Muscle of leg (tissue), 11 donors: Measurements from ENCODE around the gene FAM13A. TPM values are rescaled to one million over a fixed set of nuclear protein-coding genes. Genes with fewer than 3 reads are reported as not detected.

ENCODE experiments used
- DNase-seq: peaks from one replicate; pipeline ENCODE4 v3.0.0; 2013
- H3K27ac ChIP-seq: one replicate; pipeline ENCODE4 v1.5.1; 2013; ENCODE audit warnings: mild to moderate bottlenecking, low read length, control low read depth
- H3K27me3 ChIP-seq: one replicate; pipeline ENCODE4 v1.6.1; 2013; ENCODE audit warnings: low read length; ENCODE audit not compliant: control insufficient read depth, insufficient read depth
- H3K36me3 ChIP-seq: one replicate; pipeline ENCODE4 v1.6.1; 2013; ENCODE audit warnings: low read length; ENCODE audit not compliant: control insufficient read depth, insufficient read depth
- H3K4me1 ChIP-seq: one replicate; pipeline ENCODE4 v1.6.1; 2013; ENCODE audit warnings: low read length; ENCODE audit not compliant: control insufficient read depth, insufficient read depth
- H3K4me3 ChIP-seq: one replicate; pipeline ENCODE4 v1.5.1; 2013; ENCODE audit warnings: low read length, control low read depth
- H3K9me3 ChIP-seq: replicated peaks from 2 replicates; pipeline ENCODE4 v1.6.1; 2013; ENCODE audit warnings: low read depth, low read length; ENCODE audit not compliant: control insufficient read depth
- WGBS: methylation state at CpG from one replicate; pipeline ENCODE4 v1.1.5; 2013; ENCODE audit warnings: missing lambda C conversion rate; ENCODE audit not compliant: insufficient coverage; 5-methylcytosine and 5-hydroxymethylcytosine counted together
- polyA plus RNA-seq, 8 donors: library from polyadenylated mRNA; unstranded; fragments of 120-200 nt; gene quantifications; one replicate each; pipeline versions ENCODE4 v1.2.1 to v1.2.3, GENCODE V29; 2013; ENCODE audit warnings: inconsistent platforms in 1 of 8, low replicate concordance in 1 of 8; ENCODE audit not compliant: insufficient read length in 8 of 8, insufficient read depth in 1 of 8
- total RNA-seq: library from RNA; stranded (reverse); fragments of 120-200 nt; gene quantifications from one replicate; pipeline ENCODE4 v1.2.4, GENCODE V29; 2013

FAM13A gene
- total and polyA plus RNA-seq, 9 donors: 23.8 to 40.2 (median 29.7) TPM

DNA sequence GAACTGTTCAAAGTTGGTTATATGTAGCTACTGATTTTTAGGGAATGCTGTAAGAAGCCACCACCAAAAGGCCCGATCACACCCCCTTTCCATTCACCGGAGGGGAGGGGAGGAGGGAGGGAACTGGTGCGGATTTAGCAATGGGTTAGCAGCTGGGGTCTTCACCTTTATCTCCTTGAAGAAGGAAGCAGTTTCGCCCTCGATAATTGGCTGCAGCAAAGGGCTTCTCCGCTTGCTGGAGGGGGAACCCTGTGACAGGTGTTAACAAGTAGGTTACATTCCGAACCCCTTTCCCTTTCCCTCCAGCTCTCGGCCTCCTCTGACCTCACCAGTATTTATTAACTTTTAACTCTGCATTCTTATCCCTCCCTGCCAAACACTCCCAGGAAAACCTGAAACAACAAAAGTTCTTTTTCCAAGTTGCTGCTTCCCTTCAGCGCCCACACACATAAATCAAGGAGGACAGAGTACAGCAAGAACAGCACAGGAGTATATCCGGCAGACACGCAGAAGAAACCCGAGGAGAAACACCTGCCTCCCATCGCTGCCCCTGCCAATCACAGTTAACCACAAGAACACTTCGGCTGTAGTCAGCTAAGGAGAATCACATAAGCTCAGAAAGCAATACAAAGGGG lies 319.6 kb downstream of the FAM13A start:
- H3K4me3 ChIP-seq: peak overlapping the region; percentile 1
- no peaks in the 10 kb centered on the region for H3K27me3 ChIP-seq
- 25% methylated on average over 8 of the region's 14 CpGs for WGBS
- H3K9me3 ChIP-seq: no peaks in the 10 kb centered on the region
- peak; percentile 80 for DNase-seq
- H3K36me3 ChIP-seq: peaks cover 26% of the 10 kb centered on the region
- peaks cover 23% of the 10 kb centered on the region for H3K4me1 ChIP-seq
- H3K27ac ChIP-seq: peak overlapping the region; percentile 90

DNA sequence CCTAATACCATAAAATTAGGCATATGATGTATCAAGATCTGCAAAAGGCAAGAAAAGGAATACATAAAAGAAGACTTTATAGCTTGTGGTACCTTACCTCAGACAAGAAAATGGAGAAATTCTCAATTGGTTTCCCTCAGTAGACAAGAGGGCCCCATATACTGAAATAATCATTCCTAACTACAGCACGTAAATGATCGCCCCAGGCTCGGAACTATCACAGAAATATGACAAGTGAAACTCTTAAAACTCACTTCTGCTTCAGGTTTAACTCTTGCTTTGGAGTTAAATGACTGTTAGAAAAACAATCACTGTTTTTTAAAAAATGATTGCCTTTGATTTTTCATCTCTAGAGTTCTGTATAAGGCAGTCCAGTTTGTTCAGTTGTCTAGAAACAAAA lies 320.7 kb downstream of the FAM13A start:
- Histone ChIP-seq H3K27ac (peak overlapping the region; percentile 90), H3K27me3 (no peaks in the 10 kb centered on the region), H3K4me3 (no peak overlapping the region)

DNA sequence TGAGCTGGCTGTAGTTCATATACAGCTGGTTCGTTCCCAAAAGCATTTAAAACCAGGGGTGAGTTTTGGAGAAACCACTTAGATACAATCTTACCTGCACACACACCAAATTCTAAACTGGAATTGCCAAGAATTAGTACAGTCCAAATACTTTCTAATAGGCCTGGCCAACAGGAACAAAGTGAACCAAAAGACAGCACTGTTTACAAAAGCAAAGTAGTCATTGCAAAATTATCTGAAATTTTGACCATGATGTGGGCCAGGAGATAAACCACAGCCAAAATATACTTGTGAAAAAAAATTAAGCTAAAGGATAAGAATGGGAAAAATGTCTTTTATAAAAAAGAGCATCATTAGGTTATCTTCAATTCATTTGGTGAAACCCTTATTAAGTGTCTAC lies 321.4 kb downstream of the FAM13A start:
- peaks cover 36% of the 10 kb centered on the region for H3K36me3 ChIP-seq
- H3K27me3 ChIP-seq: no peaks in the 10 kb centered on the region
- no peak for DNase-seq
- peaks cover 23% of the 10 kb centered on the region for H3K4me1 ChIP-seq
- WGBS: no CpG with 5 or more reads among the region's 1 CpG
- no peaks in the 10 kb centered on the region for H3K9me3 ChIP-seq
- H3K4me3 ChIP-seq: no peak overlapping the region
- H3K27ac ChIP-seq: no peak overlapping the region

More for the DNA sequence above, 320.7 kb downstream of the FAM13A start:
- whole genome bisulfite sequencing: no CpG with 5 or more reads among the region's 3 CpGs
- Histone ChIP-seq H3K4me1 (peaks cover 23% of the 10 kb centered on the region), H3K9me3 (no peaks in the 10 kb centered on the region), H3K36me3 (peaks cover 31% of the 10 kb centered on the region)
- DNase-seq: no peak

DNA sequence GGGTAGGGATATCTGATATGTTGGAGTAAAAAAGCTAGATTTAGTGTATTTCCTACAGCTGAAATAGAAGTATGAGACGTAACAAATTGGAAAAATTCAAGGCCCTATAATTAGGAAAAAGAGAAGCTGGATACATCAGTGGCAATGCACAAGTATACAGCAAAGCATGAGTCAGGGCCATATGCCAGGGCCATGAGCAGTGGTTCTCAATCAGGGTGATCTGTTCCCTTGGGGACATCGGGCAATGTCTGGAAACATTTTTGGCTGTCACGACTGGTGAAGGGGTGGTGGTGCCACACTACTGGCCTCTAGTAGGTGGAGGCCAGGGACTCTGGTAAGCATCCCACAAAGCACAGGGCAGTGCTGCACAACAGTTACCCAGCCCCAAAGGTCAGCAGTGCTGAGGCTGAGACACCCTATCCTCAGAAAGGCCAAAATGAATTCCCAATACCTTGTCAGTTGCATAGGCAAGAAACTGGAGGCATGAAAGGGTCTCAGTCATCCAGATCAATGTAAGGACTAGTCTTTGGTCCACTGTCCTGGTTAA lies 322.5 kb downstream of the FAM13A start:
- 65% methylated on average over 2 of the region's 3 CpGs for WGBS
- H3K27me3 ChIP-seq: no peaks in the 10 kb centered on the region
- H3K9me3 ChIP-seq: no peaks in the 10 kb centered on the region
- DNase-seq: no peak
- peaks cover 38% of the 10 kb centered on the region for H3K36me3 ChIP-seq
- H3K4me1 ChIP-seq: peaks cover 19% of the 10 kb centered on the region
- no peak overlapping the region for H3K4me3 ChIP-seq
- H3K27ac ChIP-seq: no peak overlapping the region

DNA sequence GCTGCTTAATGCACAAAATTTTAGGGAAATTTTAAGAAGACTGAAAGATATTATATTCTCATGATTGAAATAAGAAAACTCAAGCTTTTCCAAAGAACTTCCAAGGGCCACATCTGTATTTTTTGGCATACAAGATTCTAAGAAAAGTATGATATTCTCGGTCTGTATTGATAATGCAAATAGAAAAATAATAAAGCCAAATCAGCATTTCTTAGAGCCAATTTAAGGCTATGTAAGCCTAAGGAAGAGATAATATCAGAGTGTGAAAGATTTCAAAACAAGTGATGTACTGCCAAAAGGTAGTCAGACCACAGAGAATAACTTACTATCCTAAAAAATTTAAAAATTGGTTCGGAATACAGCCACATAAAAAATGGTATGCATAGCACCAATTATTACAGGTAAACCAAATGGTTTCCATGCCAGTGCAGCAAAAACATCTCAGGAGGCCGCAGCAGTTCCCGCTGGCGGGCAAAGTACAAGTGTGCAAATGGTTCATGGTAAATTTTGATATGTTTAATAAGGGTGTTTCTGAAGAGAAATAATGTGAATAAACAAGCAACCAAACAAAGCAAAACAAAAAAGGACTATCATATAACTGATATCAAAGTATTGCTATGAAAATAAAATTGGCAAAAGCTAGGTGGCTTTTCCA lies 324.1 kb downstream of the FAM13A start:
- H3K9me3 ChIP-seq: no peaks in the 10 kb centered on the region
- H3K27ac ChIP-seq: no peak overlapping the region
- no peaks in the 10 kb centered on the region for H3K27me3 ChIP-seq
- WGBS: no CpG with 5 or more reads among the region's 5 CpGs
- DNase-seq: no peak
- H3K4me1 ChIP-seq: peaks cover 17% of the 10 kb centered on the region
- no peak overlapping the region for H3K4me3 ChIP-seq
- H3K36me3 ChIP-seq: peaks cover 37% of the 10 kb centered on the region

DNA sequence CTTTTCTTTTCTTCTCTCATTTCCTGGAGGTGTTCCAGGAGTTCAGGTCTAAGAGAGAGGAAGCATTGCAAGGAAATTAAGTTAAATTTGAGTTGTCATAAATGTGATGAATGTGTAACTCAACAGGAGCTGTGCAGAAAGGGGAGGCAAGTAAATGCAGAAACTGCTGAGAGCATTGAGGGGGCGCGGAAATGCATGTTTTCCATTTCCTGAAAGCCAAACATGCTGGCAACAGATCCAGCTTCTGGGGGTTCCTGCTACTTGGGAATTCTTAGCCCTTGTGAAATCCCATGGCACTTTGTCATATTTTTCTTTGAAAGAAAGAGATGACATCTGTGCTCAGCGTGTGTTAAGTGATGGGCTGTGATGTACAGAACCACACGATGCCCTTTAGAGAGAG lies 325.6 kb downstream of the FAM13A start:
- H3K9me3 ChIP-seq: no peaks in the 10 kb centered on the region
- H3K4me3 ChIP-seq: no peak overlapping the region
- H3K27ac ChIP-seq: no peak overlapping the region
- WGBS: 94% methylated on average over 2 of the region's 4 CpGs
- H3K27me3 ChIP-seq: no peaks in the 10 kb centered on the region
- H3K4me1 ChIP-seq: peaks cover 18% of the 10 kb centered on the region
- DNase-seq: no peak
- peaks cover 47% of the 10 kb centered on the region for H3K36me3 ChIP-seq

DNA sequence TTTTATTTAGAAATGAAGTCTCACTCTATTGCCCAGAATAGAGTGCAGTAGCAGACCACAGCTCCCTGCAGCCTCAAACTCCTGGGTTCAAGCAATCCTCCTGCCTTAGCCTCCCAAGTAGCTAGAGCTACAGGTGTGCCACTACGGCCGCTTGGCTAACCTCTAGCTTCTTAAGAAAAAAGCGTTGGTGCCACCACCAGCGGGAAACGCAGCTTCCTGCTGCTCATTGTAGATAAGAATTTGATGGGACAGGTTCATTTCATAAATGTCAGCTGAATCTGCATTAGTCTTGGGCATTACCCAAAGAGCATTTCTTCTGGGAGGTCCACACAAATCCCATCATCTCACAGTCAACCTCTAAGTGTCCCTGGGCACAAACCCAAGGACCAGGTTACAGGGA lies 326.2 kb downstream of the FAM13A start:
- peaks cover 49% of the 10 kb centered on the region for H3K36me3 ChIP-seq
- WGBS: no CpG with 5 or more reads among the region's 5 CpGs
- no peak for DNase-seq
- H3K4me1 ChIP-seq: peaks cover 18% of the 10 kb centered on the region
- H3K9me3 ChIP-seq: no peaks in the 10 kb centered on the region
- no peak overlapping the region for H3K27ac ChIP-seq
- H3K27me3 ChIP-seq: no peaks in the 10 kb centered on the region
- H3K4me3 ChIP-seq: no peak overlapping the region

DNA sequence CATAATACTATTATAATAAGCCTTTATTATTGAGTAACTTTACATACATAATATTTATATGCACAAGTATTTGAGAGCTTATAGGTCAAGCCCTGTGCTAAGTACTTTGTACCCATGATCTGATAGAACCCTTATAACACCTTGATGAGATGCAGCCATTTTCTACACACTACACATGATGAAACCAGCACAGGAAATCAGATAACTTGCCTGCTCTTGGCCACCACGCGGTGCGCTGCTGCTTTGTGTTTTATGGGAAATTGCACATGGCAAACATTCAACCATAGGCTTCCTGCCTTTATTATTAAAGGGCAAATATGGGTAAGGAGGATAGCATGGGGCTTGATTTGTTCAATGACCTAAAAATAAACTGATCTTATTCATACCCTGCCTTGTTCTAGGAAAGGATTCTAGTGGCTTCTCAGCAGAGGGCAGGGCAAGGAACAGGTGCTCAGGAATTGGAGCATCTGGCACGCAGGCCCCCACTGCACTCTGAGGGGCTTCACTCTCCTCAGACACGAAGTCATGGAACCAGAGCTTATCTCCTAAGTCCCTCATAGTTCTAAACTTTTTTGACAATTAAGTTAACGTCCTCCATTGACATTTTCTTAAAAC lies 327.7 kb downstream of the FAM13A start:
- H3K27ac ChIP-seq: peak overlapping the region; percentile 66
- DNase-seq: peak; percentile 35
- H3K9me3 ChIP-seq: no peaks in the 10 kb centered on the region
- H3K4me1 ChIP-seq: peaks cover 18% of the 10 kb centered on the region
- peaks cover 46% of the 10 kb centered on the region for H3K36me3 ChIP-seq
- H3K27me3 ChIP-seq: no peaks in the 10 kb centered on the region
- WGBS: no CpG with 5 or more reads among the region's 6 CpGs
- H3K4me3 ChIP-seq: no peak overlapping the region

DNA sequence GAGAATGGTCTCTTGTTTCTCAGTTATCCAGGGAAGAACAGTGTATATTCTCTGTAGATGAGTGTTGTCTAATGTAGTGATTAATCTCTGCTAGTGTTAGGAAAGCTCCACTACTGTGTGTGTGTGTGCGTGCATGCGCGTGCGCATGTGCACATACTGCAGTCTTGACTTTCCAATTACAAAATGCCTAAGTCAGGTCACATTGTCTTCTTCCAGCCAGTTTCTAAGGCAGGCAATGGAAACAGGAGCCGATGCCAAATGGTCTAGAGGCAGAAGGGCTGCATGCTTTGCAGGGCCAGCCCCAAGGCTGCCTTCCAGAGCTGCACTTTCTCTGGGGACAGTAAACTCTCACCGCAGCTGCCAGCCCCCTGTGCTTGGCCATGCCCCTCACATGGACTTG lies 328.8 kb downstream of the FAM13A start:
- DNase-seq: peak; percentile 66
- 97% methylated on average over 3 of the region's 6 CpGs for WGBS
- peaks cover 53% of the 10 kb centered on the region for H3K36me3 ChIP-seq
- no peaks in the 10 kb centered on the region for H3K9me3 ChIP-seq
- H3K4me3 ChIP-seq: no peak overlapping the region
- H3K4me1 ChIP-seq: peaks cover 18% of the 10 kb centered on the region
- no peaks in the 10 kb centered on the region for H3K27me3 ChIP-seq
- peak overlapping the region; percentile 76 for H3K27ac ChIP-seq

DNA sequence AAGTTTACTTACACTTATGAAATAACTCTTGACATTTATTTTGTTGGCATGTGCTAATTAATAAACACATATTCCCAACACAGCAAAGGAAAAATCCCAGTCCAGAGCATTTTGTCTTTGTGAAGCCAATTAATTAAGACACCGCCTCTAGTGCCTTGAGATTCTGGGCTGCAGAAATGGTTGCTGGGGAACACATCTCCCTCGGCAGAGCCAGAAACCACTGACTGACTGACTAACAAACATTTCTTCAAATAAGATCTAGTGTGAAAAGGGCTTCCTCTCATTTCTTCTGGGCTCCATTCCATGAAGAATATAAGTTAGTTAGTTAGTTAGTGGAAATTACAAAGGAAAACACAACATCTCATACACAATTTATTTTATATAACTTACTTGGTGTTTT lies 331.0 kb downstream of the FAM13A start:
- Histone ChIP-seq H3K4me3 (no peak overlapping the region), H3K36me3 (peaks cover 62% of the 10 kb centered on the region), H3K4me1 (peaks cover 23% of the 10 kb centered on the region), H3K9me3 (no peaks in the 10 kb centered on the region), H3K27ac (no peak overlapping the region), H3K27me3 (no peaks in the 10 kb centered on the region)
- DNase-seq: no peak
- WGBS: no CpG with 5 or more reads among the region's 2 CpGs
